ENCODE results near the gene HOXB1.

The HOXB1 gene

DNA sequence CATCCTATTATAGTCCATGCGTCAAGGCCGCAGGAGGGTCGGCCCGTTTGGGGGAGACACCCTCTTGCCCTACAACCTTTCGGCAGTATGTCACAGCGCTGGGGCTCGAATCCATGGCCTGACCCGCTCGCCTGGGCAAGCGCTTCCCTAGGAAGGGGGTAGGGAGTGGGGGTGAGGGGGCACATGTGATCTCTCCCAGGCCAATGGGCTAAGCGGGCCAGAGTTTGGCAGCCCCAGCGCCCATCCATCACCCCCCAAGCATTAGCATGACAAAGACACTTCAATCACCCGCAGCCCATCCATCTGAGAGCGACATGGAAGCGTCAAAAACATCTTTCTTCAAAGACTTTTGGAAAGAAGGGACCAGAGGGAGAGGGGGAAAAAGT lies at the start of gene HOXB1:
HOXB1 (minus strand) TSS at position 125 of the 386 bp plus-strand sequence; CDS start at position 18, 107 bp downstream.
- DNase-seq (ENCODE audit: low read depth, low spot score): no peak

DNA sequence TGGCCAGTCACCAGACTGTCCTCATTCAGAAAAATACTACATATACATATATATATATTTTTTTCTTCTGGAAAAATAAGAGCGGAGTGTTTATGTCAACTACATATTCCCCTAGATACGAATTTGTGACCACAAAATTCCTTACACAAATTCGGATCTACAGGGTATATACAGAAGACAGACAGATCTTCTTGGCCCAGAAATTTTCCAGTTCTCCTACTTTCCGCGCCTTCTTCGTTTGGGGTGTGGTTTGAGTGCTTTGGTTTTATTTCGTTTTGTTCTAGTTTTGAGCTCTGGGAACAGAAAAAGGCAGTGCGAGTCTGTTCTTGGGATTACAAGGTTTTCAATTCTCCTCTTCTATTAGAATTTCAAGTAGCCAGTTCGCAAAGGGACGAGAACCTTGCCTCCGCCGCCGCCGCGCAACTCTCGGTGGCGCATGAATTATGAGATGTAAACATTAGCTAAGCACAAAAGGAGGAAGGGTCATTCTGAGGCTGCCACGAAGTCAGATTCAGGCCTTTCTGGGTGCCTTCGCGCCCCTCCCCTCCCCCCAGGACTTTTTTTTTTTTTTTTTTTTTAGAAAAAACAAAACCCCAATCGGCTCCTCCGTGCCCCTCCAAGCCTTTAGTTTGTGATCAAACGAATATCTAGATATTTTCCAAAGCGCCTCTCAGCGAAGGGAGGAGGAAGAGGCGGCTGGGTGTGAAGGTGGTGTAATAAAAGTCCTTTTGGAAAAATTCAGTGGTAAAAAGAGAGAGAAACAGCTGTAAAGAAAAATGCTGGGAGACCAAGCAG lies 49.1 kb upstream of the HOXB1 start:
- no peak for DNase-seq (ENCODE audit: low read depth, low spot score)

DNA sequence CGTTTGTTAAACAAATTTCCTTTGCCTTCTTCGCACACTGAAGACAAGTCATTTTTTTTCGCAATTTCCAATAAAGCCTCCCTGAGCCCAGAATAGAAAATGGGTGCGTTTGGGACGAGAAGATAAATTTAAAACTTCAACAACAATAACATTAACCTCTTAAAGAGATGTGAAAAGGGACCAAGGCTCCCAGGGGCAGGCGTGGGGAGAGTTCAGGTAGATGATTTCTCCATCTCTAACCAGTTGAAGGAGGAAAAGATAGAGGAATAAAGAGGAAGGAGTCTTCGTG lies 48.6 kb upstream of the HOXB1 start:
- no peak for DNase-seq (ENCODE audit: low read depth, low spot score)

DNA sequence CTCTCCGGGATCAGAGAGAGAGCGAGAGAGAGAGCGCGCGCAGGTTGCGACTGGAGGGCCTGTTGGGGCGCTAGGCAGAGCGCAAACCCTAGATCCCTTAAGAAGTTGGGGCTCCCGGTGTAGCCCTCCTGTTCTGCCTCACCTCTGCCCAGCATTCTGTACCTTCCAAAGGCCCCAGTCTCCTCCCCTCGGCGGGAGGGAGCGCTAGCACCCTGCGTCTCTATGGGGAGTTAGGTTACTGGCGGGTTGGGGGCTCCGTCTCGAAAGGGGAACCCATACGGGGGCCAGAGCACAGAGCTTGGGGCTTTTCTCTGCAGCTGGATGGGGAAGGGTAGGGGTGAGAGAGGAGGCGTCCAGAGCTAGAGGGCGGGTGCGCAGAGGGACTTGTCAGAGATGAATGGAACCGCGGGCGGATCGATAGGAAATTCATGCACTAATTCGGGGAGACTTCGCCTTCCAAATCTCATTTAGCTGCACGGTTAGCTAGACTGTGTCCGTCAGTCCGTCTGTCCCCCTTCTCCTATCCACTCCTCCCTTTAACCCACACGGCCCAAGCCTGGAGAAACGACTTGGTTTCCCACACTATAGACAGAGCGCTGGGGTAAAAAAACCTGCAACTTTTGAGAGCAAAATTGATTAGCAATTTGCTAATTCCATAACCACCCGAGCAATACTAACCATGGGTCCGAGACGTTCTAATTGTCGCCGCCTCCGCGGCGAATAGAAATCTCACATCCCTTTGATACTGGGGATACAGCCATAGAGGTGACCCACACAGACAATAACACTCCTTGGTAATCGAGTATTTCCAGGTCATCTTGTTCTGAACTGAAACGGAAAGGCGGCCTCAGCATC lies 48.0 kb upstream of the HOXB1 start:
- no peak for DNase-seq (ENCODE audit: low read depth, low spot score)

DNA sequence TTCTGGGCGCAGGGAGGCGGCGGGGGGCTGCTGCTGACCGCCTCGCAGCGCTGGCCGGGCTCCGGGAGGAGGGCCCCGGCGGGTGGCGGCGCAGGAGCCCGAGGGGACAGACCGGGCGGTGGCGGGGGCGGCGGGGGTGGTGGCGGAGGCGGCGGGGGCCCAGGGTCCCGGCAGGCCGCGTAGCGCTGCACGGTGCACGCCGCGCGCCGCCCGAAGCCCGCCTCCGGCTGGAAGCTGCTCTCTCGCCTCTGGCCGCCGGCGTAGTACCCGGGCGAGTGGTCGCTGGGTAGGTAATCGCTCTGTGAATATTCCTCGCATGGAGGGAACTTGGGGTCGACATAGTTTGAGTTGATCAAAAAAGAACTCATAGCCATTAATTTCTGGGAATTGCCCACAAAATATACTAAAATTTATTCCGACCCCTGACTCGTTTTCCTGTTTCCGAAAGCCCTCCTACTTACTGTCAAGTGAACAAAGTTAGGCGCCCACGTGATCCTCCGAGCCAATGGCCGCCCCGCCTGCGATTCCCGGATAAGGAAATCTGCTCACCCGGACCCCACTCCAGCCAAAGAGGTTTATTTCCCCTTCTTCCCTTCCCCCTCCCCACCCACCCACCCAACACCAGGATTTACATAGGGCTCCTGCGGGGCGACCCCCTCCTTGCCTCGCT lies 47.3 kb upstream of the HOXB1 start, which contains the start of gene HOXB4:
HOXB4 (minus strand) TSS at position 405 of the 670 bp plus-strand sequence; CDS start at position 374, 31 bp downstream.
- DNase-seq (ENCODE audit: low read depth, low spot score): no peak

DNA sequence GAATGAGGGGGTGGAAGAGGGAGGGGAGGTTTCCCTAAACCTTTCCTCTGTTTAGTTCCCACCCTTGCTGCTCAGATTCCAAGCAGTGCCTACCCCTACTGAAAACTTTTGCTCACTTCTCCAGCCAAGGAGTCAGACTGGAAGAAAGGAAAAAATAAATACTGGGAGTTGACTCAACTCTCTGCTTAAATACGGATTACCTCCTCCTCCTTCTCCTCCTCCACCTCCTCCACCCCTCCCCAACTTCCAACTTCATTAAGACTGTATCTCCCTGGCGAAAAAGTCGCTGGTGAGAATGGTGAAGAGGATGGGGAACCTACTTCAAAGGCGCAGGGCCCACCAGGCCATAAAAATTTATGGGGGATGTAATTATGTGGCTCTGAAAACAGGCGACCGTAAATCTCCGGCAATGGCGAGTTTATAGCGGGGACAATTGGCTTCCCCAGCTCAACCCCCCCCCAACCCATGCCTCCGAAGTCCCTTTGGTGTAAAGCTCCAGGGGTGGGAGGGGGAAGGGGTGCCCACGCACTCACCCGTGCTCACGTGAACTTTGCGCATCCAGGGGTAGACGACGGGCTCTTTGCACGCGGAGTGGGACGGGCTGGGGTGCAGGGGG lies 46.6 kb upstream of the HOXB1 start:
- no peak for DNase-seq (ENCODE audit: low read depth, low spot score)

DNA sequence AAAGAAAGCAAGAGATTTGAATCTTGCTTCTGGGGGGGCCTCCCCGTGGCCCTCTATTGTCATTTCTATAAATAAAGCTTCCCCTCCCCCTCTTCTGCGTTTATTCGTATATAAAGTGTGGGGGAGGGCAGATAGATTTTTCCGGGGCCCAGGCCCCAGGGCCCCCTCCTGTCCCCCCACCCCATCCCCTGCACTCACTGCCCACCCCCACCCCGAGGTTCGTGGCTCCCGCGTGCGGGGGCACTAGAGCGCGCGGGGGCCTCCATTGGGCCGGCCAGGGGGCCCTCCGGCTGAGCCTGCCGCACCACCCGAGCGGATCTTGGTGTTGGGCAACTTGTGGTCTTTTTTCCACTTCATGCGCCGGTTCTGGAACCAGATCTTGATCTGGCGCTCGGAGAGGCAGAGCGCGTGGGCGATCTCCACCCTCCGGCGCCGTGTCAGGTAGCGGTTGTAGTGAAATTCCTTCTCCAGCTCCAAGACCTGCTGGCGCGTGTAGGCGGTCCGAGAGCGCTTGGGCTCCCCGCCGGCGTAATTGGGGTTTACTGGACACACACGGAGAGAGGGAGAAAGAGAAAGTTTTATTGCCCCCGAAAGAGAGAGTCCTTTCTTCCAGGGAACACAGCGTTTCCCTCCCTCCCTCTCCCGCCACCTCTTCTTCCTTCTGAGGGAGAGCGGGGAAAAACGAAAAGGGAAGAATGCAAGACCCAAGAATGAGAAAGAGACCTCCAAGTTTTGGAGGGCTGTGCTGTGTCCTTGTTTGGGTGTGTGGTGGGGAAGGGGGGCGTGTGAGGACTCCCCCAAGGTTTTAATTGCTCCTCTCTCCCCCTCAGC lies 45.9 kb upstream of the HOXB1 start:
- DNase-seq (ENCODE audit: low read depth, low spot score): no peak

DNA sequence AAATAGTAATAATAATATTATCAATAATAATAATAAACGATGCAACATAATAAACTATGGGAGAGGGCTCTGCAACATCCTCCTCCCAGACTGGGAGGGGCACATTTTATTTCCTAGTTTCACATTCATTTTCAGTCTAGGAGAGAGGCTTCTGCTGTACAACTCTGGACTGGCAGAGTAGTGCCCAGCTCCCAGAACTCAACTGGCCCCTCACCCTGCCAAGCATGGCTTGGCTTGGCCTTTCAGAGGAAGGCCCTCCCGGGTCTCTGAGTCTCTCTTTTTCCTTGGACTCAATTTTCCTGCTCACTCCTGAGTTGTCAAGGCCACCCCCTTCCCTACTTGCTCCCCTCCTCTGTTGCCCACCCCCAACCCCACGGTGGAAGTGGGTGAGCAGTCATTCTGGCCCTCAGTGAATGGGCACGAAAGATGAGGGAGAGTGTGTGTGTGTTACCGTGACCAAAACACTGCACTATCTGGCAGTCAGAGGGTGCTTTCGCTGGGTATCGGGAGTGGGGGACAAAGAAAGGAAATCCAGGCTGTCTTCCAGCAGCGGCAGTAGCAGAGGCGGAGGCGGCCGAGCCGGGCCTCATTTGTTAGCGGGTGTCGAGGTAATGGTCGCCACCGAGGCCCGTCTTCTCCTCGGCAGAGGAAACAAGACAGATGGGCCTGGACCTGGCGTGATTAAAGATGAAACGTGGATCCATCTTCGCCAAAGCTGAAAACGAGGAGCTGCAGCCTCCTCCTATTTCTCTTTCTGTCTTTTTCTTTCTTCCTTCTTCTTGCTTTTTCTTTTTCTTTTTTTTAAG lies 45.1 kb upstream of the HOXB1 start:
- no peak for DNase-seq (ENCODE audit: low read depth, low spot score)

DNA sequence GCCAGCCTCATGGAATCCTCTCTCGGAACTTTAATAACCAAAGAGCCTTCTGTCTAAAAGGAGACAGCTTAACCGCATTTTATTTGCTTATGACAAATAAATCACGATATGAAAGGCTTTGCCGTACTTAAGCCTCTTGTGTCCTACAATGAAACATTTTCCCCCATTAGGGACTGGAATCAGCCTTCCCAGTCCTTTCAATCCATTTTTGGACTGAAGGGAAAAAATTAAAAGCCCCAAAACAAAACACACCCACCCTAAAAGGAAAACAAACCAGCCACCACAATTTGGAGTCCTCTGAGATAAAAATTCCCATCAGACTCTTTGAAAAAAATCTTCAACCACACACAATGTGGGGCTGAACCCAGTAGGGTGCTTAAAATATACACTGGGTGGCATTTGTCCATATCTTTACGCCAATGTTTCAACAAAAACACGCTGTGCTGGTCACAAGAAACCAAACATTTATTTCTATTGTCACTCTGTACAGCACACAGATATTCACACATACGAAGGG lies 44.3 kb upstream of the HOXB1 start:
- no peak for DNase-seq (ENCODE audit: low read depth, low spot score)

DNA sequence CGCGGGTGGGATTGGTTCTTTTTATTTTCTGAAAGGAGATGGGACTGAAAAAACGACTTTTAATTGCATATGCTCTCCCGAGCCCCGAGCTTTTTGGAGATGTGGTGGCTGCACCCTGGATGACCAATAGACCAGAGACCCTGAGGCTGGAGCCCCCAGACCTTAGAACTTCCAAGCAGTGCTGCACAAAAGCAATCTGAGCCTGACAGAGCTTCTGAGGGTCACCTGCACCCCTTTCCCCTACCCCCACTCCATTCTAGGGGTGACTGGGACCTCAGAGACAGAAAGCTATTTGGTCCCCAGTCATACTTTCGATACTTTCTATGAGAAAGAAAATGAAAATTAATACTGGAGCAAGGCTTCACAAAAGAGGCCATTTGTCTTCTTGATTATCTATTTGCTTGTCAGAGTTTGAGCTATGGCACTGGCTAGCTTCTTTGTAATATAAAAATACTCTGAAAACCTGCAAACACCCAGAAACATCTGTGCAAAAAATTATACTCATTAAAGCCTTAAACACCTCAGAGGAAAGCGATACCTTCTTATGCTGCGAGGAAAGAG lies 43.8 kb upstream of the HOXB1 start:
- DNase-seq (ENCODE audit: low read depth, low spot score): no peak

DNA sequence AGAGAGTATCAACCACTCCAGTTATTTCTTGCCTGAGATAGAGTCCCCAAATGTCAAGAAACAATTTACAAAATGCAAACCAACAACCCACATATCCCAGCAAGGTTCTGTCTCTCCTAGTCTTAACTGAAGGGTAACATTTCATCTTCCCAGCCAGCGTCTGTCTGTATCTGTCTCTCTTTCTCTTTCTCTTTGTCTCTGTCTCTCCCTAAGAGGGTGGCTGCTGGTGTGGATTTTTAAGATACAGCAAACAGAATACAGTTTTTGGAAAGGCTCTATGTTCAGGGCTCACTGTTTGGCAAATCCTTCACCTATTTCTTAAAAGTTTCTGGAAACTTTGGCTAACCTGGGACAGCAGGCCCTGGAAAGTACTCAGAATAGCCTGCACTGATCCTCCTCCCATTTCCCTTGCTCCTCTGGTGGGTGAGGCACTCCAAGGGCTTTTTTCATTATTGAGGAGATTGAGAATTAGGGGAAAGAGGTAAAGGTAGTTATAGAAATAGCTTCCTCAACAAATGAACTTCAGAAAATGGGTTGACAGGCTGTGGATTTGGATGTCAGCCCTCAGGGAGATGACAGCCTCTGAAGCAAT lies 41.1 kb upstream of the HOXB1 start:
- DNase-seq (ENCODE audit: low read depth, low spot score): no peak

DNA sequence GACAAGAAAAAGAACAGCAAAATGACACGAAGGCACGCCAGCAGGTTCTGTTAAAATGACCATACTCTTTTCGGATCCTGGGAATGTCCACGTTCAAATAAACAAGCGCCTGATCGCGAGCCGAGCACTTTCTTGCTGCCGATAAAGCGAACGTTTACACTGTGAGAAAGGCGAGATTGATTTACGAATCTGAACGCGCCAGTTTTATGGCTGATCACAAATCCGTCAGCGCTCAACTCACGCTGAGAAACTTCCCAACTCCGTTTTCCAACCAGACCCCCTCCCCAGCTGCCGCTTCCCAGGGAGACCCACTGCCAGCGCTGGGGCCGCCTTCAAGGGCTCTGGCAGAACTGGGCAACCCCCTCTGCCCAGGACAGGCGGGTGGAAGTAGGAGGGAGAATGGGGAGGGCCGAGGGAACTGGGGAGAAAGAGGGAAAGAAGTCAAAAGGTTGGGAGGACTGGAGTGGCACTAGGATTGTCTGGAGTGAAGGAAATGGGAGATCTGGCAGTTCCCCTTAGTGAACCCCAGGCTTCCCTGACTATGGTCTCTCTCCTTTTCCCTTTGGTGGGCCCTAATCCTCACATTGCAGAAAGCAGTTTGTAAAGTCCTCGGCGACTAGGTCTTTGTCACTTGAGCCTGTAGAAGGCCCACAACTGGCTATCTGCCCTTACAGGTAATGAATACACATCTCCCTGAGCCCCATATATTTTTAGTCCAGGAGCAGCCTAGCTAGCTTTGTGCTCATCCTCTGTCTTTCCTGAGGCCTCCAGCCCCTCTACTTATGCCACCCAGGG lies 40.4 kb upstream of the HOXB1 start:
- no peak for DNase-seq (ENCODE audit: low read depth, low spot score)

DNA sequence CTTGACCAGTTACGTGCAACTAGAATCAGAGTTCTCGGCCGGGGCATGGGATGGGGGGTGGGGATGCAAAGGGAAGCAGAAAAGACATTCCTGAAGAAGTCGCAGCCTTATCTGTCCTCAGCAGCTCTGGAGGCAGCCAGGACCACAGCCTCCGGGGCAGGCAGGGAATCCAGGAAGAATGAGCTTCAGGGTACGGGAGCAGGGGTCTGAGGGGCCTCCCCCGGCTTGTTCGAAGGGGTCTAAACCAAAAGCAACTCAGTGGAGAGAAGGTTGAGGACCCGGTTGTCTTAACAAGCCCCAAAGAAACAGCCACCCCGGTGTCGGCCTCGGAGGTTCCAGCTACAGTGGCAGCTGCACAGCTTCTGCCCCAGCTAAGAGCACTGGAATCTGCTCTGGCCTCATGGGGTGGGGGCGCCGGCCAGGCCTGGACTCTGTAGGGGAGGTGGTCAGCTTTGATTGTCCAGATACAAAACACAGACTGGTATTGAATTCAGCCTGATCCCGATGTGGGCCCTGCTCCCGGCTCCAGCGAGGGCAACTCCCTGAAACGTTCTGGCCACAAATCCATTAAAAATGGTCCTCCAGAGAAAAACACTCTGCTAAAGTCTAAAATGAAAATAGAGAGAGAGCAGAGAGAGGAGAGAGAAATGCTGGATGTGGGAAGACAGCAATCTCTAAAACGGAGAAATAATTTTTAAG lies 39.7 kb upstream of the HOXB1 start:
- DNase-seq (ENCODE audit: low read depth, low spot score): no peak

DNA sequence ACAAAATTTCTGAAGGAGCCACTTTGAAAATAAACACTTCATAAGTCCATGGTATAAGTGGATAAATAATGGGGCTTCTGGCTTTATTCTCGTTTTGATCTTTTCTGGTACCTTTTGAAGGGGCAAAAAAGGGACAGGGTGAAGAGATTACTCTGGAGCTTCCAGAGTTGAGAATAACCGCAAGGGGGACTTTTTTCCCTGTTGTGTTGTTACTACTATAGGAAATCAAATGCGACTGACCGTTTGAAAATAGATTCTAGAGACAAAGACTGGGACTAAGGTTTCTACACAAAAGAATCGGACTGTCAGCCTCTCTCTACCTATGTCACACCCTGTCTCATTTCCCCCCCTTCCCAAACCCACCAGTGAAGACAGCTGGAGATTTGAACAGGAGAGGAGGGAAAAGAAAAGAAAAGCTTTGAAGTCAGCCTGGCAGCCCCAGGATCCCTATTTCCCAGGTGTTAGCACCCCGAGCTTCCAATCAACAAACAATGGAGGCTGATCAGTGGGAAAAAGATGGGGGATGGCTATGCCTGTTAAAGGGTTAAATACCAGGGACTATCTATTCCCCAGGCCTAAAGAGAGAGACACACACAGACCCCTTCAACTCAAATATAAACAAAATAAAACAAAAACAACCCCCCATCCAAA lies 39.0 kb upstream of the HOXB1 start:
- DNase-seq (ENCODE audit: low read depth, low spot score): no peak

DNA sequence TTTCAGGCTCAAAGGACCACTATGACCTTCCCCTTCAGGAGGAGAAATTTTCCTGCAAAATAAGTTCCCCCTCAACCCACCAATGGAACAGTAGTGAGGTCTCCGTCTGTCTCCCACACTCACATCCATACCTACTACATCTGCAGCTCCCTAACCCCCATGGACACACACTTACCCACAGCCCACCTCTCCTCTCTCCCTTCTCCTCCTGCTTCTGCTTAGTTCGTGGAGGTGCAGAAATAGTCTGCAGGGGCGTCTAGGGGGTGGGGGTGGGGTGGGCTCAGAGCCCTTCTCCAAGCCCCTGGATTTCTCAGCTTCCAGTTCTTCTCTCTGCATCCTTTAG lies 38.4 kb upstream of the HOXB1 start:
- no peak for DNase-seq (ENCODE audit: low read depth, low spot score)

DNA sequence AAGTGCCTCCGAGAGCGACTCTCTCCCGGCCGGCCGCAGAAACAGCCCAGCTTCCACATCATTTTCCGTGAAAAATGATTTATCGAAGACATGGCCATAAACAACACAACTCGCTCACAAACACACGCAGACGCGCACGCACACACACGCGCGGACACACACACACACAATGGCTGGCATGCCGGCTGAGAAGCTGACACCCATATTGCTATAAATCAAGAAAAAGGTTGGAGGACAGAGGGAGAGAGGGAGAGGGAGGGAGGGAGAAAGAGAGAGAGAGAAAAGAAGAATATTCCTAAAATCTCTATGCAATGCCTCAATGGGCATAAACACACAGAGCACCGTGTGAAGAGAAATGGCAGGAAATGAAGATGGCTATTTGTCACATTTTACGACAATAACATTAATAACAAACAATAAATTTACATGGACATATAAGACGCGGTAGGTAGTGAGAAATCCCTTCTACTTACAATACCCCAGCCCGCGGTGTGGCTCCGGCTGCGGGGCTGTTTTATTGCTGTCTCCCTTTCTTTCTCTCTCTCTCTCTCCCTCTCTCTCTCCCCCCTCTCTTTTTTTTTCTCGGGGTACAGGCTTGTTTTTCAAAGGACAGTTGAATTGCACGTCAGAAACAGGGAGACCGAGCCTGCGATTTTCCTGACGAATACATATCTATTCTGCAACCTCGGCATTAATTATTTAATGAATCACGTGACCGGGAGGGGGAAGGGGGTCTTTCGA lies 37.9 kb upstream of the HOXB1 start:
- DNase-seq (ENCODE audit: low read depth, low spot score): no peak

All from iPS DF 19.7 (cell line).